Activated CD8-positive, alpha-beta memory T cell treated with anti-CD3 and anti-CD28 coated beads for 48 hours (primary cell): Measurements from ENCODE around the gene LENG9.
"Not testable (repeated sequence)": the region's sequence is repeated elsewhere in the genome, so short reads cannot be mapped to it uniquely, and the experiment has no call there.

Experiments
- DNase-seq, 3 experiments: peaks; one replicate each; pipeline ENCODE4 v3.0.0-alpha.2; 2020; ENCODE audit warnings: low read depth in 2 of 3, low spot score in 2 of 3

LENG9 gene

DNA sequence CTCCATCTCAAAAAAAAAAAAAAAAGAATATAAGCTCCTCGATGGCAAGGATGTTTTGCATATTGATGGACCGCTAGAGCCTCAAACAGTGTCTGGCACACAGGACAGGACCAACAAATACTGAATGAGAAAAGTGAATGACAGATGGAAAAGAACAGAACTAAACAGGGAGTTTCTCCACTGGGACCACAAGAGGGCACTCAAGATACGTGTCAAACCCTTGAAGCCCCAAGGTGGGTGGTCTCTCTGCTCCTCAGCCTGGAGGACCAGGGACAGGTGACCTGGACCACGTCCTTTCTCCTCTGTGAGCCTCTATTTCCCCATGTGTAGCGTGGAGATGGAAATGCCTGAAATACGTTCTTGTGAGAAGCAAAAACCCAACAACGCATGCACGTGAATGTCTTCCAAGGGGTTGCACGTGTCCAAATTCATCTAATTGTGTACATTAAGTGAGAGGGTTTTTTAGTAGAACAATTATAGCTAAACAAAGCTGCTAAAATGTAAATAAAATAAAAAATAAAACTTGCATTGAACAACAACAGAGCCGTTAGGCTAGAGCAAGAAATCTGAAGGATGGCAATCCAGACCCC lies 15.2 kb upstream of the LENG9 start:
- no peak for DNase-seq

- DNase-seq: no peak
These were observed 14.1 kb upstream of the LENG9 start for GRCh38 chr19:54477650-54478049.

DNA sequence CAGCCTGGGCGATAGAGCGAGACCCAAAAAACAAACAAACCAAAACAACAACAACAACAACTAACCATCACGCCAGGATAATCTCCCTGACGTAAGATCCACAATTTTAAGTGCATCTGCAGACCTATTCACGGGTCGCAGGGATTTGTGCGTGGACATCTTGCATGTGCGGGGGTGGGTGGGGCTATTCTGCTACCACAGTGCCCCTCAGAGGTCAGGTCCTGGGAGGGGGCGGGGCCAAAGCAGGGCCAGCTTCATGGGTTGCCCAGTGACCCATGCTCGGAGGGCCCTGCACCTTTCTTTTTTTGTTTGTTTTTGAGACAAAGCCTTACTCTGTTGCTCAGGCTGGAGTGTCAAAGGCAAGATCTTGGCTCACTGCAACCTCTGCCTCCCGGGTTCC lies 12.1 kb upstream of the LENG9 start:
- DNase-seq: no peak

GRCh38 chr19:54473892-54474372 lies 10.4 kb upstream of the LENG9 start:
- DNase-seq: no peak

- no peak for DNase-seq
These were observed 9.7 kb upstream of the LENG9 start, which contains the start of gene CDC42EP5 for GRCh38 chr19:54473071-54473891. Gene CDC42EP5, minus strand, starts transcription at chr19:54473296. Its CDS starts 7,749 bp downstream, at chr19:54465547.

DNA sequence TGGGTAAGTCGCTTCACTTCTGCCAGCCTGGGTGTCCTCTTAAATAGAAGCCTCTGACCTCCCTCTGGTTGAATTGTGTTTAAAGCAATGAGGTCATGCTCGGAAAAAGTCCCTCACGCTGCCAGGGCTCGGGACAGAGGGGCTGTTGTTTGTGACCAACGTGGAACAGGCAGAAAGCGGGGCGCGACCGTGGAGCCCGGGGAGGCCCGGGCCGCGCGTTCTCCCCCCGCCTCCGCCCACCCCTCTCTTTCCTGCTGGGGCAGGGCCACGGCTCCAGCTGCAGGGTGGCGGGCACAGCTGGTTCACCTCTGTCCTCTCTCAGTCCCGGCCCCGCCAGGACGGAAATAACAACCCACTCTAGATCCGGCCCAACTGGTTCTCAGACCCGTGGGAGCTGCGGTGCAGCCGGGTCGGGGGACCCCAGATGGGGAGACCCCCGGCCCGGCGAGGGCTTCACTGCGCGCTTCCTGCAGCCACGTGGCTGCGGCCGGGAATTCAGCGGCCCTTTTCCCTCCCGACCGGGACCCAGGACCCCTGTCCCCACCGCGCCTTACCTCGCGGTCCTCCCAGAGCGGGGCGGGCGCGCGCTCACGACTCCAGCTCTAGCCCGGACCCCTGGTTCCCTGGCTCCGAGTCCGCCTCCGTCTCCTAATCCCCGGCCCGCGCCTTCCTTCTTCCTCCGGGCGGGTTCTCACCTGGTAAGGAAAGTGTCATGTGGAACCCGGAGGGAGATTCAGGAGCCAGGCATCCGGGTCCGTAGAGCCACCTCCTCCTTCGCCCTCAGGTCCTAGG lies 7.6 kb upstream of the LENG9 start:
- no peak for DNase-seq

GRCh38 chr19:54470276-54470887 lies 6.8 kb upstream of the LENG9 start:
- no peak for DNase-seq

DNA sequence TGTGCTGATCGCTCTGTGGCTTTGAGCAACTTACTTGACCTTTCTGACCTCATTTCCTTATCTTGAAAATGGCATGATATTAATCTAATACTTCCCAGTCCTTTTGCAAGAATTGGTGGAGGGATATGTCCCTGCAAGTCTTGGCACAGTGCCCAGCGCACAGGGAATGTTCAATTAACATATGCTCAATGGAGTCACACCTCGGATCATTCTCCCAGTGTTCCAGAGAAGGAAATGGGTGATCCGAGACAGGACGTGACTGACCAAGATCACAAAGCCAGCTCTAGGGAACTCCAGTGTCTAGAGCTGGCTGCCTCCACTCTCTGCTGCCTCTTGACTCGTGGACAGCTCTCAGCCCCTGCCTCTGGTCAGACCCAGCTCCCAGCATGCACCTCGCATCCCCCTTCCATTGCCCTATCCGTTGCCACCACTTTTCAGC lies 5.9 kb upstream of the LENG9 start:
- DNase-seq: no peak

GRCh38 chr19:54466110-54466480 lies 2.5 kb upstream of the LENG9 start:
- DNase-seq: not testable (repeated sequence)

DNA sequence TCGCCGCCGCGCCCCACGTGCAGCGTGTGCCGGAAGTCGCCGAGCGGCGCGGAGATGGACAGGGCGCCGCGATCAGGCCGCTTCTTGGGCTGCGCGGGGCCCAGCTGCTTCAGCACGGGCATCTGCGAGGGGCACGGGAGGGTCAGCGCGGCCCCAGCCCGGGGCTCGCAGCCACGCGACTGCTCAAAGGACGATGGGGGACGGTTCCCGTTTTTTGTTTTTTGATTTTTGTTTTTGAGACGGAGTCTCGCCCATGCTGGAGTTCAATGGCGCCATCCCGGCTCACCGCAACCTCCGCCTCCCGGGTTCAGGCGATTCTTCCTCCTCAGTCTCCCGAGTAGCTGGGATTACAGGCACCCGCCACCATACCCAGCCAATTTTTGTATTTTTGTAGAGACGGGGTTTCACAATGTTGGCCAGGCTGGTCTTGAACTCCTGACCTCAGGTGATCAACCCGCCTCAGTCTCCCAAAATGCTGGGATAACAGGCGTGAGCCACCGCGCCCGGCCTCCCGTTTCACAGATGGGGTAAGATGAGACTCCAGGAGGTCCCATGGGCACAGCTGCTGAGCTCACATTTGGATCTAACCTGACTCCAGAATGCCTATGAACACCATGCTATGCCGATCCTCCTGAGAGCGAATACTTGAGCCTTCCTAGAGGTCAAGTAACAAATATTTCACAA lies 2.0 kb upstream of the LENG9 start:
- DNase-seq: no peak

DNA sequence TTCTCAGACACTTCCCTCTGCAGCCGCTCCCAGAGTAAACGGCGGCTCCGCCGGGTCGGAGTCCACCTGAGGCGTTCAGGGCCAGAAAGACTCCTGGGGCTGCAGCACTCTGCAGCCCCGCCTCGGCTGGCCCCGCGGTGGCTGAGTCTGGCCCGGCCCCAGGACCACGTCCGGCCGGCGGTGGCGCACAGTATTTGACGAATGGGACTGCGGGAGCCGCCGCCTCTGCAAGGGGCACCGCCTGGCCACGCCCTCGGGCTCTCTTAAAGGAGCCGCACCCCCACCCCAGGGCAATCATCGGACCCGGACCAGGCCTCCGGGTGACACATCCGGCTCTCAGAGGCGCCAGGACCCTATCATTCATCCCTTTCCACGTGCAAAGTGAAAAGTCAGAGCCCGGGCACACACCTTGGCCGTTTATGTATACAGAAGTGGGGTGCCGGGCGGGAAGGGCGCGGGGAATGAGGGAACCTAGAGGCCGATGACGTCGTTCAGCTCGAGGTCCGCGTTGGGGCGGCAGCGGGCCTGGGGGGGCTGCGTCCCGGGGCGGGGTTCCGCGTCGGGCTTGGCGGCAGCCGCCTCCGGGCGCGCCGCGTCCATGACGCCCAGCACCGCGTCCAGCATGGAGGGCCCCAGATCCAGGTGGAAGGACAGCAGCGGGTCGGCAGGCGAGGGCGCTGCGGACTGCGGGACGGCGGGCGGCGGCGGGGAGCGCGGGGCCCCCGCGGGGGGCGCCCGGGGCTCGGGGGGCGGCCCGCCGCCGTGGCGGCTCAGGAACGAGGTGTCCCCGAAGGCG lies 1.2 kb upstream of the LENG9 start:
- peak; percentile 51 to 70 (median 64) for DNase-seq

DNA sequence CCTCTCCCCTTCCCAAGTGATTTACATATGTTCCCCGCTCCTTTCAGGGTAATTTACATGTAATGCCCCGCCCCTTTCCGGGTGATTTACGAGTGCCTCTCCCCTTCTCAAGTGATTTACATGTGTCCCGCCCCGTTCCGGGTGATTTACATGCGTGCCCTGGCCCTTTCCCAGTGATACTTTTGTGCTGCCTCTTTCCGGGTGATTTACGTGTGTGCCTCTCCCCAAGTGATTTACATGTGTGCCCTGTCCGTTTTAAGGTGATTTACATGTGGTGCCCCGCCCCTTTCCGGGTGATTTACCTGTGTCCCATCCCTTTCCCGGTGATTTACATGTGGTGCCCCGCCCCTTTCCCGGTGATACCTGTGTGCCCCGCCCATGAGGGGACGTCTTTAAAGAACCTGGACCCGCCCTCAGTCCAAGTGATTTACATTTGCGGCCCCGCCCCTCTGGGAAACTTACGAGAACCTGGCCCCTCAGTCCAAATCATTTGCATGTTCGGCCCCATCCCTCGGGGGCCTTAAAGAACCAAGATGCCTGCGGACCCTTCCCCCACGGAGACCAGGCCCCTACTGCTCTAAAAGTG lies 559 bp upstream of the LENG9 start:
- DNase-seq: peak; percentile 60 to 70 (median 64)

- peak; percentile 23 to 46 (median 45) for DNase-seq
These were observed 685 bp downstream of the LENG9 start for GRCh38 chr19:54462655-54463530.

DNA sequence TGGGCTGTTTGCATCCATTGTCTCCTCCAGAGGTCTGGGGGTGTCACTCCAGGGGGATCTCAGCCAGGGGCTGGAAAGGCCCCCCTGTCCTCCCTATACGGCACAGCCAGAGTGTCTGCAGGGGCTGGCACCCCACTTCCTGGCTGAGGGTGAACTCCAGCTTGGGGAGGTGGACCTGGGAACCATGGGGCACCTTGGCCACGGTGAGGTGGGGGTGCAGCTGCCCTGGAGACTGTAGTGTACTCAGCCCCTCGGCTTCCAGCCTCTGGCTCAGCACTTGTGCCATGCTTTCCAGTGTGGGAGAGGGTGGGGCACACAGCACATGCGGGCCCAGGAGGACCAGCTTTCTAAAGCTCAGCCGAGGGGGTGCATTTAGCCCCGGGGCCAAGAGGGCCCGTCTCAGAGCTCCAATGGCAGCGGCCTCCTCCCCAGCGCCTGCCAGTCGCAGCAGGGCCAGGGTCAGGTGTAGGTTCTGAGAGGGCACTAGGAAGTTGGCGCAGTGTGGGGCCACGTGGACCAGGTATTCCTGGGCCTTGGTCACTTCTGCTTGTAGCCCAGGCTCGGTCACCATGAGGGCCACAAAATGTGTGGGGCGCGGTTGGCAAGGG lies 1.4 kb downstream of the LENG9 start:
- no peak for DNase-seq

GRCh38 chr19:54461613-54462012 lies 2.0 kb downstream of the LENG9 start:
- no peak for DNase-seq

DNA sequence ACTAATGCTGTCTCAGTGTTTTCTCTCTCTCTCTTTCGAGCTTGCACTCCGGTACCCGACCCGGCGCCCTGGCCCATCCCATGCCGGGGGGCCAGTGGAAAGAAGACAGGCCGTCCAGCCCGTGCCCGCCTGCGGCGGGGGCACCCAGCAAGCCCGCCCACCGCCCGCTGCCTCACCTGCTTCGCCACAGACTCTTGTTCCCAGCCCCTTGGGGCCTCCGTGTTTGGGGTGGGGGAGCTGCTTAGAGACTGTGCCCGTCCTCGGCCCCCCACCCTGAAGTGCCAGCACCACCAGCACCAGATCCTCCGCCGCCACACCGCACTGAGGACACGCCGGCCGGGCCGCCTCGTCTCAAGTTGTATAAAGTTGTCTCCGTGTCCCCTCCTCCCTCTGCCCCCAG lies 2.4 kb downstream of the LENG9 start:
- no peak for DNase-seq

GRCh38 chr19:54460230-54461005 lies 3.2 kb downstream of the LENG9 start:
- no peak for DNase-seq
